HEK293 (cell line): ENCODE data around the gene SLC1A2.

ENCODE experiments used
- CTCF ChIA-PET: fragments of 350-600 bp; formaldehyde crosslinking; extraction: SDS; loops from one replicate; lab custom pipeline; 2021; ENCODE audit warnings: antibody characterized with exemption; lab: Yijun Ruan, JAX
- POLR2A ChIA-PET: fragments of 300-600 bp; formaldehyde crosslinking; extraction: SDS; loops from one replicate; lab custom pipeline; 2020; ENCODE audit warnings: antibody characterized with exemption, inconsistent platforms; lab: Yijun Ruan, JAX
- H3K27ac ChIP-seq: fragments of 200-500 bp; sonication (Bioruptor generic); 2 replicates; pipeline ENCODE4 v1.5.1; 2014; ENCODE audit warnings: low read depth, low read length, control low read depth, inconsistent platforms; ENCODE audit errors: extremely low read depth
- H3K36me3 ChIP-seq, 2 experiments: fragments of 200-500 bp in 1 of 2; sonication (Bioruptor generic) in 1 of 2; 1 replicate in 1 of 2; 2 replicates in 1 of 2; pipeline ENCODE4 v1.5.1; 2014 to 2017; ENCODE audit warnings: inconsistent platforms in 2 of 2, low read length in 2 of 2; ENCODE audit not compliant: control insufficient read depth in 2 of 2, insufficient read depth in 1 of 2
- H3K4me1 ChIP-seq: fragments of 200-500 bp; sonication (Bioruptor generic); 2 replicates; pipeline ENCODE4 v1.5.1; 2014; ENCODE audit warnings: mild to moderate bottlenecking, low read length, inconsistent platforms; ENCODE audit not compliant: control insufficient read depth, insufficient read depth
- H3K4me3 ChIP-seq: 2 replicates; pipeline ENCODE4 v1.5.1; 2011; ENCODE audit warnings: low read depth, mild to moderate bottlenecking, control low read depth, low read length, moderate library complexity
- H3K9me3 ChIP-seq: fragments of 200-500 bp; sonication (Bioruptor generic); 2 replicates; pipeline ENCODE4 v1.5.1; 2014; ENCODE audit warnings: low read depth, low read length, inconsistent platforms; ENCODE audit not compliant: control insufficient read depth, insufficient read depth
- MZF1 ChIP-seq: fragments of 450-650 bp; formaldehyde crosslinking; IDR thresholded peaks from 2 replicates; pipeline ENCODE4 v1.5.1; 2017; ENCODE audit warnings: missing biosample characterization, missing genetic modification characterization, borderline replicate concordance
- PBX3 ChIP-seq: sonication (generic); formaldehyde crosslinking; IDR thresholded peaks from 2 replicates; pipeline ENCODE4 v1.8.1; 2022; ENCODE audit warnings: mild to moderate bottlenecking, moderate library complexity, missing genetic modification reagents
- SCRT1 ChIP-seq: fragments of 450-650 bp; formaldehyde crosslinking; IDR thresholded peaks from 2 replicates; pipeline ENCODE4 v1.5.1; 2016; ENCODE audit warnings: missing biosample characterization, missing genetic modification characterization, borderline replicate concordance
- SCRT2 ChIP-seq: fragments of 450-650 bp; formaldehyde crosslinking; IDR thresholded peaks from 2 replicates; pipeline ENCODE4 v1.5.1; 2016; ENCODE audit warnings: missing biosample characterization, missing genetic modification characterization
- YY2 ChIP-seq: fragments of 450-650 bp; formaldehyde crosslinking; IDR thresholded peaks from 2 replicates; pipeline ENCODE4 v1.5.1; 2016; ENCODE audit warnings: missing biosample characterization, missing genetic modification characterization
- ZFP37 ChIP-seq: fragments of 450-650 bp; formaldehyde crosslinking; IDR thresholded peaks from 2 replicates; pipeline ENCODE4 v1.5.1; 2016; ENCODE audit warnings: missing biosample characterization, missing genetic modification characterization
- ZNF133 ChIP-seq: fragments of 450-650 bp; formaldehyde crosslinking; IDR thresholded peaks from 2 replicates; pipeline ENCODE4 v1.5.1; 2016; ENCODE audit warnings: missing biosample characterization, missing genetic modification characterization
- ZNF138 ChIP-seq: fragments of 450-650 bp; formaldehyde crosslinking; IDR thresholded peaks from 2 replicates; pipeline ENCODE4 v1.5.1; 2016; ENCODE audit warnings: missing biosample characterization, missing genetic modification characterization, borderline replicate concordance
- ZNF19 ChIP-seq: fragments of 450-650 bp; formaldehyde crosslinking; IDR thresholded peaks from 2 replicates; pipeline ENCODE4; 2016; ENCODE audit warnings: missing biosample characterization, missing genetic modification characterization, low read depth
- ZNF221 ChIP-seq: fragments of 450-650 bp; formaldehyde crosslinking; IDR thresholded peaks from 2 replicates; pipeline ENCODE4 v1.5.1; 2017; ENCODE audit warnings: missing biosample characterization, missing genetic modification characterization, borderline replicate concordance
- ZNF223 ChIP-seq: fragments of 450-650 bp; formaldehyde crosslinking; IDR thresholded peaks from 2 replicates; pipeline ENCODE4 v1.5.1; 2016; ENCODE audit warnings: missing biosample characterization, missing genetic modification characterization
- ZNF26 ChIP-seq: fragments of 450-650 bp; formaldehyde crosslinking; IDR thresholded peaks from 2 replicates; pipeline ENCODE4 v1.5.1; 2016; ENCODE audit warnings: missing biosample characterization, missing genetic modification characterization
- ZNF366 ChIP-seq: fragments of 450-650 bp; formaldehyde crosslinking; conservative IDR thresholded peaks from 2 replicates; pipeline ENCODE4 v1.5.1; 2016; ENCODE audit warnings: missing biosample characterization, missing genetic modification characterization
- ZNF37A ChIP-seq: fragments of 450-650 bp; IDR thresholded peaks from 2 replicates; pipeline ENCODE4 v1.5.1; 2018; ENCODE audit warnings: missing biosample characterization, missing genetic modification characterization
- ZNF416 ChIP-seq: fragments of 450-650 bp; formaldehyde crosslinking; IDR thresholded peaks from 2 replicates; pipeline ENCODE4 v1.5.1; 2016; ENCODE audit warnings: missing biosample characterization, missing genetic modification characterization
- ZNF423 ChIP-seq: fragments of 450-650 bp; formaldehyde crosslinking; IDR thresholded peaks from 2 replicates; pipeline ENCODE4 v1.5.1; 2016; ENCODE audit warnings: missing biosample characterization, missing genetic modification characterization
- ZNF488 ChIP-seq: fragments of 450-650 bp; formaldehyde crosslinking; IDR thresholded peaks from 2 replicates; pipeline ENCODE4 v1.5.1; 2016; ENCODE audit warnings: missing biosample characterization, missing genetic modification characterization
- ZNF513 ChIP-seq: fragments of 450-650 bp; IDR thresholded peaks from 2 replicates; pipeline ENCODE4 v1.5.1; 2018; ENCODE audit warnings: missing biosample characterization, missing genetic modification characterization
- ZNF600 ChIP-seq: fragments of 450-650 bp; formaldehyde crosslinking; IDR thresholded peaks from 2 replicates; pipeline ENCODE4 v1.5.1; 2016; ENCODE audit warnings: missing biosample characterization, missing genetic modification characterization
- ZNF610 ChIP-seq: fragments of 450-650 bp; formaldehyde crosslinking; IDR thresholded peaks from 2 replicates; pipeline ENCODE4 v1.5.1; 2016; ENCODE audit warnings: missing biosample characterization, missing genetic modification characterization, borderline replicate concordance
- ZNF623 ChIP-seq: fragments of 450-650 bp; formaldehyde crosslinking; IDR thresholded peaks from 2 replicates; pipeline ENCODE4 v1.5.1; 2016; ENCODE audit warnings: missing biosample characterization, missing genetic modification characterization
- ZNF791 ChIP-seq: fragments of 450-650 bp; formaldehyde crosslinking; IDR thresholded peaks from 2 replicates; pipeline ENCODE4 v1.5.1; 2016; ENCODE audit warnings: missing biosample characterization, missing genetic modification characterization
- ZNF830 ChIP-seq: fragments of 450-650 bp; IDR thresholded peaks from 2 replicates; pipeline ENCODE4 v1.5.0; 2018; ENCODE audit warnings: missing biosample characterization, missing genetic modification characterization, low read depth, mild to moderate bottlenecking, moderate library complexity
- ZSCAN30 ChIP-seq: fragments of 450-650 bp; IDR thresholded peaks from 2 replicates; pipeline ENCODE4 v1.5.1; 2018; ENCODE audit warnings: missing biosample characterization, mild to moderate bottlenecking, missing genetic modification characterization, moderate library complexity
- ZXDB ChIP-seq: fragments of 450-650 bp; formaldehyde crosslinking; IDR thresholded peaks from 2 replicates; pipeline ENCODE4 v1.5.1; 2016; ENCODE audit warnings: missing biosample characterization, missing genetic modification characterization

Gene SLC1A2

GRCh38 chr11:35337136-35337913 is 82.0 kb downstream of the SLC1A2 start (continued):
- TF ChIP-seq ZNF600 (tag by site-specific recombination): peak; percentile 78
- no peak for TF ChIP-seq ZNF223
- no peak for TF ChIP-seq MZF1 (tag by site-specific recombination)
- TF ChIP-seq, all 188 proteins: peak for 13

- H3K27ac ChIP-seq: no peak overlapping the region
- no peak overlapping the region for H3K4me3 ChIP-seq
- CTCF ChIA-PET: interaction anchor here (1.2 kb wide), 1 partner anchor 410 kb away, joined by 4 read pairs; no protein-coding TSS in a partner anchor
- no peak for TF ChIP-seq ZXDB (tag by site-specific recombination)
- no peak for TF ChIP-seq ZNF830
- no peak for TF ChIP-seq ZNF37A (tag by site-specific recombination)
- H3K36me3 ChIP-seq: no peaks in the 10 kb centered on the region
- no peaks in the 10 kb centered on the region for H3K9me3 ChIP-seq
- H3K4me1 ChIP-seq: no peaks in the 10 kb centered on the region
- POLR2A ChIA-PET: no interaction called here
Observed at GRCh38 chr11:35336726-35337125, 82.6 kb downstream of the SLC1A2 start.

GRCh38 chr11:35335226-35335625 is 84.1 kb downstream of the SLC1A2 start:
- POLR2A ChIA-PET: no interaction called here
- Histone ChIP-seq H3K36me3 (no peaks in the 10 kb centered on the region), H3K4me1 (no peaks in the 10 kb centered on the region), H3K27ac (no peak overlapping the region)
- TF ChIP-seq SCRT1 (tag by site-specific recombination): no peak
- no peak for TF ChIP-seq ZNF19 (tag by site-specific recombination)
- no peak for TF ChIP-seq ZNF791 (tag by site-specific recombination)
- TF ChIP-seq ZNF223: no peak
- no peak for TF ChIP-seq ZFP37 (tag by site-specific recombination)
- TF ChIP-seq ZNF133 (tag by site-specific recombination): no peak
- TF ChIP-seq PBX3: no peak
- TF ChIP-seq ZNF366 (tag by site-specific recombination): no peak
- no peak for TF ChIP-seq ZNF513
- TF ChIP-seq, all 188 proteins: peak for 0
- CTCF ChIA-PET: interaction anchor here (1.1 kb wide), 1 partner anchor 748 kb away, joined by 3 read pairs; no protein-coding TSS in a partner anchor
- Histone ChIP-seq H3K4me3 (no peak overlapping the region), H3K9me3 (no peaks in the 10 kb centered on the region)

- H3K27ac ChIP-seq: no peak overlapping the region
- H3K4me1 ChIP-seq: no peaks in the 10 kb centered on the region
- H3K4me3 ChIP-seq: no peak overlapping the region
- POLR2A ChIA-PET: no interaction called here
- CTCF ChIA-PET: interaction anchor here (1.1 kb wide), 1 partner anchor 747 kb away, joined by 3 read pairs; no protein-coding TSS in a partner anchor
- no peaks in the 10 kb centered on the region for H3K9me3 ChIP-seq
- H3K36me3 ChIP-seq: no peaks in the 10 kb centered on the region
- no peak for TF ChIP-seq ZNF423
- TF ChIP-seq ZNF623 (tag by site-specific recombination): no peak
- TF ChIP-seq ZSCAN30: no peak
- TF ChIP-seq ZNF416 (tag by site-specific recombination): no peak
- TF ChIP-seq ZNF138 (tag by site-specific recombination): no peak
- no peak for TF ChIP-seq YY2 (tag by site-specific recombination)
- no peak for TF ChIP-seq ZNF221 (tag by site-specific recombination)
- no peak for TF ChIP-seq ZNF610 (tag by site-specific recombination)
- no peak for TF ChIP-seq ZNF488 (tag by site-specific recombination)
- TF ChIP-seq ZNF26 (tag by site-specific recombination): no peak
- no peak for TF ChIP-seq SCRT2 (tag by site-specific recombination)
Observed at GRCh38 chr11:35334385-35335090, 84.8 kb downstream of the SLC1A2 start.
